H1 (cell line): ENCODE data around the gene NEO1. TPM values are rescaled to one million over a fixed set of nuclear protein-coding genes. Genes with fewer than 3 reads are reported as not detected.

Source experiments
- CTCF ChIA-PET: fragments of 300-600 bp; sonication (Branson Sonifier 250); formaldehyde crosslinking; loops from one replicate; lab custom pipeline; 2021; ENCODE audit not compliant: partially characterized antibody; lab: Charles Lee
- POLR2A ChIA-PET: fragments of 300-600 bp; sonication (Branson Sonifier 250); formaldehyde crosslinking; loops from one replicate; lab custom pipeline; 2021; ENCODE audit warnings: inconsistent platforms; ENCODE audit not compliant: partially characterized antibody; lab: Charles Lee
- DNase-seq, 2 experiments: peaks; one replicate each; pipeline versions ENCODE4 v3.0.0 to v3.0.0-alpha.2; 2010 to 2022; ENCODE audit warnings: low spot score in 2 of 2, low read depth in 1 of 2, mixed read lengths in 1 of 2
- FAIRE-seq: peaks from 2 replicates; lab custom pipeline; 2011; peaks lifted over from hg19 to GRCh38; lab: Jason Lieb, UNC
- H2AFZ ChIP-seq: 2 replicates; pipeline ENCODE4 v1.8.1; 2012; ENCODE audit warnings: low read length, inconsistent platforms
- H2AK5ac ChIP-seq: 2 replicates; pipeline ENCODE4 v1.6.1; 2013; ENCODE audit warnings: low read depth, low read length
- H2BK120ac ChIP-seq: replicated peaks from 2 replicates; pipeline ENCODE3; 2013; ENCODE audit warnings: low read depth, low read length, inconsistent platforms
- H2BK12ac ChIP-seq: 2 replicates; pipeline ENCODE4 v1.6.1; 2013; ENCODE audit warnings: low read depth, low read length
- H2BK15ac ChIP-seq: 2 replicates; pipeline ENCODE4 v1.6.1; 2013; ENCODE audit warnings: low read length
- H2BK20ac ChIP-seq: 2 replicates; pipeline ENCODE4 v1.6.1; 2013; ENCODE audit warnings: low read length
- H2BK5ac ChIP-seq: 2 replicates; pipeline ENCODE4 v1.6.1; 2013; ENCODE audit warnings: low read depth, low read length
- H3K14ac ChIP-seq: 2 replicates; pipeline ENCODE4 v1.6.1; 2013; ENCODE audit warnings: inconsistent platforms; ENCODE audit not compliant: insufficient read length
- H3K18ac ChIP-seq: 2 replicates; pipeline ENCODE4 v1.6.1; 2013; ENCODE audit warnings: low read length; ENCODE audit errors: extremely low read depth
- H3K23ac ChIP-seq: 2 replicates; pipeline ENCODE4 v1.6.1; 2013; ENCODE audit warnings: inconsistent platforms; ENCODE audit not compliant: insufficient read length
- H3K23me2 ChIP-seq: 2 replicates; pipeline ENCODE4 v1.6.1; 2013; ENCODE audit warnings: low read depth, low read length
- H3K27ac ChIP-seq: 2 replicates; pipeline ENCODE4 v1.6.1; 2011; ENCODE audit warnings: low read depth, low read length, inconsistent platforms
- H3K27me3 ChIP-seq, 4 experiments: replicated peaks in 1 of 4; 1 replicate in 1 of 4; 2 replicates in 3 of 4; pipeline versions ENCODE4 v1.6.1 to v1.8.1; 2011 to 2013; ENCODE audit warnings: low read length in 3 of 4, mild to moderate bottlenecking in 3 of 4, inconsistent platforms in 2 of 4, mixed read lengths in 2 of 4, moderate library complexity in 1 of 4; ENCODE audit not compliant: control insufficient read depth in 3 of 4, insufficient read depth in 3 of 4; ENCODE audit errors: extremely low read depth in 1 of 4
- H3K36me3 ChIP-seq, 4 experiments: 2 replicates each; pipeline versions ENCODE4 v1.6.1 to v1.8.1; 2011 to 2013; ENCODE audit warnings: mild to moderate bottlenecking in 4 of 4, low read length in 3 of 4, moderate library complexity in 2 of 4, control low read depth in 1 of 4, inconsistent platforms in 1 of 4; ENCODE audit not compliant: insufficient read depth in 4 of 4, control insufficient read depth in 2 of 4
- H3K4ac ChIP-seq: replicated peaks from 2 replicates; pipeline ENCODE3; 2013; ENCODE audit warnings: low read length, low read depth, mixed read lengths, inconsistent platforms; ENCODE audit not compliant: insufficient read length
- H3K4me1 ChIP-seq, 4 experiments: replicated peaks in 1 of 4; 1 replicate in 1 of 4; 2 replicates in 3 of 4; pipeline versions ENCODE4 v1.6.1 to v1.8.1; 2011 to 2013; ENCODE audit warnings: low read length in 3 of 4, inconsistent platforms in 2 of 4, mixed read lengths in 1 of 4; ENCODE audit not compliant: insufficient read depth in 4 of 4, control insufficient read depth in 3 of 4
- H3K4me2 ChIP-seq, 2 experiments: 2 replicates each; pipeline versions ENCODE4 v1.6.1 to v1.8.1; 2011 to 2013; ENCODE audit warnings: low read depth in 2 of 2, low read length in 2 of 2, control low read depth in 1 of 2, inconsistent platforms in 1 of 2, mild to moderate bottlenecking in 1 of 2; ENCODE audit not compliant: insufficient read depth in 1 of 2
- H3K4me3 ChIP-seq, 4 experiments: fragments of 200-600, 300-600 bp in 1 of 4; sonication (generic), shearing (Covaris generic), sonication (Bioruptor Twin) in 1 of 4; 2 replicates each; pipeline versions ENCODE4 v1.5.1 to v1.8.1; 2011 to 2016; ENCODE audit warnings: low read length in 4 of 4, low read depth in 3 of 4, control low read depth in 2 of 4, inconsistent platforms in 2 of 4, mild to moderate bottlenecking in 2 of 4, mixed read lengths in 1 of 4, moderate library complexity in 1 of 4; ENCODE audit not compliant: insufficient read depth in 2 of 4; ENCODE audit errors: extremely low read depth in 1 of 4
- H3K56ac ChIP-seq: replicated peaks from 2 replicates; pipeline ENCODE3; 2013; ENCODE audit warnings: low read depth, mild to moderate bottlenecking, mixed read lengths, low read length, inconsistent platforms; ENCODE audit not compliant: insufficient read length
- H3K79me1 ChIP-seq: 2 replicates; pipeline ENCODE4 v1.6.1; 2013; ENCODE audit warnings: low read depth, low read length, control low read depth
- H3K79me2 ChIP-seq, 2 experiments: 2 replicates each; pipeline versions ENCODE4 v1.6.1 to v1.8.1; 2012 to 2013; ENCODE audit warnings: low read length in 2 of 2, mild to moderate bottlenecking in 2 of 2, inconsistent platforms in 1 of 2; ENCODE audit not compliant: insufficient read depth in 2 of 2, control insufficient read depth in 1 of 2
- H3K9ac ChIP-seq, 4 experiments: replicated peaks in 1 of 4; 1 replicate in 1 of 4; 2 replicates in 3 of 4; pipeline versions ENCODE4 v1.6.1 to v1.8.1; 2011 to 2013; ENCODE audit warnings: low read depth in 3 of 4, low read length in 3 of 4, control low read depth in 2 of 4, mild to moderate bottlenecking in 2 of 4, moderate library complexity in 2 of 4, inconsistent platforms in 1 of 4; ENCODE audit errors: extremely low read depth in 1 of 4
- H3K9me3 ChIP-seq, 2 experiments: 2 replicates each; pipeline versions ENCODE4 v1.6.1 to v1.8.1; 2012 to 2013; ENCODE audit warnings: mild to moderate bottlenecking in 2 of 2, moderate library complexity in 2 of 2, control low read depth in 1 of 2, inconsistent platforms in 1 of 2, low read depth in 1 of 2, low read length in 1 of 2, mixed read lengths in 1 of 2; ENCODE audit not compliant: insufficient read depth in 2 of 2
- H4K20me1 ChIP-seq, 2 experiments: replicated peaks in 1 of 2; 2 replicates each; pipeline versions ENCODE3 to v1.8.1; 2011 to 2013; ENCODE audit warnings: inconsistent platforms in 2 of 2, low read length in 2 of 2, mild to moderate bottlenecking in 1 of 2; ENCODE audit not compliant: insufficient read depth in 2 of 2, control insufficient read depth in 1 of 2
- H4K5ac ChIP-seq: 2 replicates; pipeline ENCODE4 v1.6.1; 2013; ENCODE audit warnings: low read length, low read depth, mixed read lengths, inconsistent platforms; ENCODE audit not compliant: insufficient read length
- H4K8ac ChIP-seq: 2 replicates; pipeline ENCODE4 v1.8.0; 2013; ENCODE audit warnings: mild to moderate bottlenecking, moderate library complexity, low read length, inconsistent platforms; ENCODE audit not compliant: insufficient read depth; ENCODE audit errors: extremely low read depth
- H4K91ac ChIP-seq: replicated peaks from 2 replicates; pipeline ENCODE3; 2013; ENCODE audit warnings: low read length, mixed read lengths, inconsistent platforms; ENCODE audit not compliant: insufficient read length
- CTCF ChIP-seq, 3 experiments: IDR thresholded peaks; 1 replicate in 2 of 3; 2 replicates in 1 of 3; pipeline versions ENCODE4 v1.5.1 to v1.6.1; 2011; ENCODE audit warnings: low read length in 3 of 3, mild to moderate bottlenecking in 3 of 3, inconsistent platforms in 2 of 3, low read depth in 1 of 3, moderate library complexity in 1 of 3; ENCODE audit not compliant: insufficient read depth in 1 of 3; ENCODE audit errors: control extremely low read depth in 1 of 3
- PHF8 ChIP-seq: fragments of 200-600 bp; sonication (generic); conservative IDR thresholded peaks from 2 replicates; pipeline ENCODE4 v1.7.1; 2012; ENCODE audit warnings: low read depth, mild to moderate bottlenecking, inconsistent platforms, low read length, moderate library complexity
- RAD21 ChIP-seq, 2 experiments: IDR thresholded peaks in 1 of 2; conservative IDR thresholded peaks in 1 of 2; 2 replicates each; pipeline ENCODE4 v1.6.1; 2011; ENCODE audit warnings: low read depth in 2 of 2, low read length in 2 of 2, improper control_type of control experiment in 1 of 2, inconsistent platforms in 1 of 2, mild to moderate bottlenecking in 1 of 2, moderate library complexity in 1 of 2
- TCF12 ChIP-seq: IDR thresholded peaks from 2 replicates; pipeline ENCODE4 v1.6.1; 2011; ENCODE audit warnings: low read depth, mild to moderate bottlenecking, low read length
- ZNF274 ChIP-seq: IDR thresholded peaks from 2 replicates; pipeline ENCODE4 v1.7.0; 2012; ENCODE audit warnings: low read length, borderline replicate concordance; ENCODE audit errors: extremely low read depth
- WGBS, 2 experiments: shearing (Covaris generic) in 1 of 2; methylation state at CpG; one replicate each; pipeline versions ENCODE4 v1.1.6 to v1.1.7; 2013 to 2015; ENCODE audit warnings: low lambda C conversion rate in 2 of 2, mixed read lengths in 2 of 2, inconsistent platforms in 1 of 2, low coverage in 1 of 2, missing lambda C conversion rate in 1 of 2; ENCODE audit not compliant: insufficient replicate concordance in 2 of 2, insufficient coverage in 1 of 2, insufficient read length in 1 of 2; ENCODE audit errors: extremely low coverage in 1 of 2, missing lambda C conversion rate in 1 of 2; 5-methylcytosine and 5-hydroxymethylcytosine counted together
- polyA plus RNA-seq, 7 experiments: library from polyadenylated mRNA; depleted of rRNA in 3 of 7; stranded (reverse) in 5 of 7; unstranded in 2 of 7; fragments of >200 nt in 5 of 7; fragments of 200-250 nt in 2 of 7; gene quantifications; 1 replicate in 5 of 7; 2 replicates in 1 of 7; 4 replicates in 1 of 7; pipeline versions ENCODE4 v1.2.1 to v1.2.3, GENCODE V29; 2011 to 2013; ENCODE audit warnings: missing spikeins in 2 of 7, mixed read lengths in 2 of 7
- total RNA-seq: library from RNA; stranded (reverse); fragmentation: NEBNext Ultra II Directional; extraction: Animal tissue kit (Norgen Biotek cat#: 25700); gene quantifications from 2 replicates; pipeline ENCODE4 v1.2.1, GENCODE V29; 2021

The NEO1 gene
- total and polyA plus RNA-seq, 2 of the 8 experiments (the other 6 are each of a cell fraction or from before 2014, with no cell fraction given): 36.0 to 51.0 TPM

GRCh38 chr15:73081321-73081958 lies 29.2 kb downstream of the NEO1 start:
- Histone ChIP-seq H3K14ac (no peak overlapping the region), H2BK5ac (no peak overlapping the region), H3K27ac (no peak overlapping the region), H2AK5ac (no peak overlapping the region), H3K23ac (no peak overlapping the region), H2BK12ac (no peak overlapping the region), H4K8ac (no peak overlapping the region), H3K4me3 (no peak overlapping the region), H4K91ac (no peak overlapping the region), H2BK120ac (no peak overlapping the region), H3K4me2 (no peak overlapping the region)
- CTCF ChIA-PET: interaction anchor here (0.6 to 1.6 kb wide), 19 partner anchors 12 to 360 kb away, joined by 3 to 5 read pairs (median 4); partner anchors contain the start of gene ADPGK
- DNase-seq: no peak
- TF ChIP-seq ZNF274 (no peak), TCF12 (no peak), PHF8 (no peak), CTCF (IDR thresholded peaks at IDR 0.05; ENCODE audit: control extremely low read depth in 1 of 3, insufficient read depth in 1 of 3, low read depth in 1 of 3, low read length in 3 of 3) (peak in 2 of 3 experiments; percentile 28 to 48; a peak in 2 of 4 replicates), RAD21 (IDR thresholded peaks at IDR 0.05 in 1 of 2, conservative IDR thresholded peaks at IDR 0.05 in 1 of 2; ENCODE audit: low read depth in 2 of 2, low read length in 2 of 2) (peak; percentile 66 to 67)
- TF ChIP-seq, all 59 proteins: peak for 2
- Histone ChIP-seq H4K5ac (no peak overlapping the region), H2BK20ac (no peak overlapping the region), H2AFZ (no peak overlapping the region), H3K4me1 (peaks cover 0 to 5% (median 0%) of the 10 kb centered on the region in 4 experiments; a peak in 2 of 7 replicates), H3K23me2 (no peaks in the 10 kb centered on the region; the same call in 1 of the 2 replicates), H3K79me2 (peaks cover 0 to 77% of the 10 kb centered on the region in 2 experiments; a peak in 2 of 4 replicates), H3K36me3 (no peaks in the 10 kb centered on the region), H3K79me1 (peaks cover 3% of the 10 kb centered on the region; the same call in 1 of the 2 replicates), H3K4ac (no peak overlapping the region), H4K20me1 (peaks cover 0 to 3% of the 10 kb centered on the region in 2 experiments), H3K27me3 (no peaks in the 10 kb centered on the region), H3K9ac (no peak overlapping the region), H3K9me3 (no peaks in the 10 kb centered on the region), H3K18ac (no peak overlapping the region), H3K56ac (no peak overlapping the region), H2BK15ac (no peak overlapping the region)
- 81% methylated on average over 3 of the region's 3 CpGs; no CpG with 5 or more reads in 1 of the 2 experiments for WGBS, 2 experiments
- POLR2A ChIA-PET: interaction anchor here (0.6 kb wide), 1 partner anchor 842 kb away, joined by 3 read pairs; no protein-coding TSS in a partner anchor
- FAIRE-seq: peak; percentile 68
